HPDE6-E6E7 (cell line): ENCODE data around the gene MPV17L.
"Not testable (repeated sequence)": the region's sequence is repeated elsewhere in the genome, so short reads cannot be mapped to it uniquely, and the experiment has no call there.

Experiments
- DNase-seq: peaks from one replicate; pipeline ENCODE4 v3.0.0; 2011; ENCODE audit warnings: missing footprints; ENCODE audit errors: extremely low spot score

The MPV17L gene

GRCh38 chr16:15395631-15396508 lies at the start of gene MPV17L:
Gene MPV17L, plus strand, starts transcription at chr16:15395754. Its CDS starts 144 bp downstream, at chr16:15395898.
- DNase-seq: not testable (repeated sequence)

- not testable (repeated sequence) for DNase-seq
These were observed 46.8 kb upstream of the MPV17L start for GRCh38 chr16:15348721-15349120.

GRCh38 chr16:15351251-15351650 lies 44.3 kb upstream of the MPV17L start:
- not testable (repeated sequence) for DNase-seq

GRCh38 chr16:15351745-15352144 lies 43.8 kb upstream of the MPV17L start:
- DNase-seq: not testable (repeated sequence)

- DNase-seq: not testable (repeated sequence)
These were observed 42.7 kb upstream of the MPV17L start for GRCh38 chr16:15352852-15353251.

- DNase-seq: not testable (repeated sequence)
These were observed 40.7 kb upstream of the MPV17L start for GRCh38 chr16:15354846-15355245.

- not testable (repeated sequence) for DNase-seq
These were observed 38.1 kb upstream of the MPV17L start for GRCh38 chr16:15357495-15357894.

- DNase-seq: not testable (repeated sequence)
These were observed 17.4 kb upstream of the MPV17L start, which contains the start of gene NPIPA5 for GRCh38 chr16:15378194-15378593. Gene NPIPA5, minus strand, starts transcription at chr16:15378294. Its CDS starts 0 bp downstream, at chr16:15378294.

GRCh38 chr16:15382810-15383209 lies 12.7 kb upstream of the MPV17L start:
- DNase-seq: not testable (repeated sequence)

GRCh38 chr16:15388060-15388459 lies 7.5 kb upstream of the MPV17L start:
- not testable (repeated sequence) for DNase-seq

- DNase-seq: not testable (repeated sequence)
These were observed 5.6 kb upstream of the MPV17L start for GRCh38 chr16:15389916-15390315.

GRCh38 chr16:15393025-15393424 lies 2.5 kb upstream of the MPV17L start:
- not testable (repeated sequence) for DNase-seq

GRCh38 chr16:15396509-15396829 lies 915 bp downstream of the MPV17L start:
- DNase-seq: not testable (repeated sequence)

GRCh38 chr16:15396948-15397594 lies 1.5 kb downstream of the MPV17L start:
- no peak for DNase-seq

- DNase-seq: no peak
These were observed 3.2 kb downstream of the MPV17L start for GRCh38 chr16:15398618-15399316.

- no peak for DNase-seq
These were observed 3.8 kb downstream of the MPV17L start for GRCh38 chr16:15399317-15399716.

GRCh38 chr16:15400314-15400713 lies 4.8 kb downstream of the MPV17L start:
- not testable (repeated sequence) for DNase-seq

- DNase-seq: no peak
These were observed 6.4 kb downstream of the MPV17L start for GRCh38 chr16:15401972-15402371.

GRCh38 chr16:15403392-15403995 lies 7.9 kb downstream of the MPV17L start:
- no peak for DNase-seq

GRCh38 chr16:15404091-15404490 lies 8.5 kb downstream of the MPV17L start:
- not testable (repeated sequence) for DNase-seq

- DNase-seq: no peak
These were observed 9.2 kb downstream of the MPV17L start for GRCh38 chr16:15404792-15405191.

- DNase-seq: not testable (repeated sequence)
These were observed 12.2 kb downstream of the MPV17L start for GRCh38 chr16:15407756-15408155.
